Panc1 (cell line): ENCODE measurements around the gene LPP. TPM values are rescaled to one million over a fixed set of nuclear protein-coding genes. Genes with fewer than 3 reads are reported as not detected.

Experiments
- ATAC-seq: fragments of 200-7000 bp; cut with Tn5 transposase; 2 replicates; pipeline ENCODE4 v1.9.1; 2020; ENCODE audit warnings: mild to moderate bottlenecking, moderate library complexity
- BruUV-seq: library from RNA; stranded (reverse); fragments of 400-500 nt; replicated peaks from 2 replicates; lab custom pipeline; 2021; lab: Mats Ljungman, UMichigan
- CTCF ChIA-PET: fragments of 300-600 bp; sonication (Branson Sonifier 250); formaldehyde crosslinking; loops from one replicate; lab custom pipeline; 2022; ENCODE audit warnings: antibody characterized with exemption; lab: Charles Lee
- POLR2A ChIA-PET: fragments of 300-600 bp; sonication (Branson Sonifier 250); formaldehyde crosslinking; loops from one replicate; lab custom pipeline; 2022; ENCODE audit warnings: antibody characterized with exemption; lab: Charles Lee
- DNase-seq: peaks from one replicate; pipeline ENCODE4 v3.0.0-alpha.2; 2010; ENCODE audit warnings: low read depth, low spot score
- H3K27ac ChIP-seq: 2 replicates; pipeline ENCODE4 v1.5.1; 2011; ENCODE audit warnings: mild to moderate bottlenecking, low read length, inconsistent platforms
- H3K27me3 ChIP-seq: fragments of 200-500 bp; sonication (Bioruptor generic); 2 replicates; pipeline ENCODE4 v1.6.0; 2014; ENCODE audit warnings: low read length, inconsistent platforms; ENCODE audit not compliant: control insufficient read depth, insufficient read depth
- H3K36me3 ChIP-seq: fragments of 200-500 bp; sonication (Bioruptor generic); 2 replicates; pipeline ENCODE4 v1.5.1; 2014; ENCODE audit warnings: inconsistent platforms, mild to moderate bottlenecking, low read length, moderate library complexity; ENCODE audit not compliant: control insufficient read depth, insufficient read depth
- H3K4me1 ChIP-seq: 2 replicates; pipeline ENCODE4 v1.5.1; 2011; ENCODE audit warnings: inconsistent platforms, mild to moderate bottlenecking, low read length, moderate library complexity; ENCODE audit not compliant: control insufficient read depth, insufficient read depth
- H3K4me3 ChIP-seq, 2 experiments: 2 replicates each; pipeline ENCODE4 v1.5.1; 2011 to 2012; ENCODE audit warnings: low read depth in 2 of 2, low read length in 2 of 2, mild to moderate bottlenecking in 2 of 2, inconsistent platforms in 1 of 2, moderate library complexity in 1 of 2
- H3K9me3 ChIP-seq: fragments of 200-500 bp; sonication (Bioruptor generic); 2 replicates; pipeline ENCODE4 v1.5.1; 2014; ENCODE audit warnings: low read depth, mild to moderate bottlenecking, inconsistent platforms, low read length, moderate library complexity; ENCODE audit not compliant: control insufficient read depth, insufficient read depth
- POLR2AphosphoS5 ChIP-seq: IDR thresholded peaks from 2 replicates; pipeline ENCODE4 v1.6.1; 2012; ENCODE audit warnings: mild to moderate bottlenecking, low read depth, low read length, moderate library complexity
- SIN3A ChIP-seq: IDR thresholded peaks from 2 replicates; pipeline ENCODE4 v1.6.1; 2012; ENCODE audit warnings: low read depth, mild to moderate bottlenecking, low read length, moderate library complexity, borderline replicate concordance; ENCODE audit not compliant: insufficient read depth
- TCF7L2 ChIP-seq: IDR thresholded peaks from 2 replicates; pipeline ENCODE4 v1.6.1; 2011; ENCODE audit warnings: mild to moderate bottlenecking, low read depth, low read length, inconsistent platforms
- in situ Hi-C: cut with HindIII; loops from 2 replicates; pipeline ENCODE4 v1.10.0; 2016; ENCODE audit warnings: low sequenced_read_pairs, low pct_unique_long_range_greater_than_20kb
- intact Hi-C: fragments of 100-400 bp; cut with micrococcal nuclease; formaldehyde crosslinking; loops from one replicate; pipeline ENCODE4 v1.10.0; 2022; ENCODE audit not compliant: unreplicated experiment
- total RNA-seq: library from RNA; stranded (reverse); gene quantifications from one replicate; pipeline ENCODE4 v1.2.1, GENCODE V29; 2021; ENCODE audit not compliant: unreplicated experiment
- TF ChIP-seq, protein P1 (sequence below): fragments of 450-650 bp; IDR thresholded peaks from 2 replicates; pipeline ENCODE4 v1.5.1; 2017; ENCODE audit warnings: mild to moderate bottlenecking
- TF ChIP-seq, protein P2 (sequence below), 2 experiments: IDR thresholded peaks; 2 replicates each; pipeline ENCODE4 v1.6.1; 2011 to 2012; ENCODE audit warnings: low read depth in 2 of 2, control low read depth in 1 of 2, low read length in 1 of 2, mild to moderate bottlenecking in 1 of 2, moderate library complexity in 1 of 2; ENCODE audit not compliant: insufficient read depth in 1 of 2

Gene LPP
- total RNA-seq, 1 experiment from 2014 or later, result 90.0 TPM

DNA sequence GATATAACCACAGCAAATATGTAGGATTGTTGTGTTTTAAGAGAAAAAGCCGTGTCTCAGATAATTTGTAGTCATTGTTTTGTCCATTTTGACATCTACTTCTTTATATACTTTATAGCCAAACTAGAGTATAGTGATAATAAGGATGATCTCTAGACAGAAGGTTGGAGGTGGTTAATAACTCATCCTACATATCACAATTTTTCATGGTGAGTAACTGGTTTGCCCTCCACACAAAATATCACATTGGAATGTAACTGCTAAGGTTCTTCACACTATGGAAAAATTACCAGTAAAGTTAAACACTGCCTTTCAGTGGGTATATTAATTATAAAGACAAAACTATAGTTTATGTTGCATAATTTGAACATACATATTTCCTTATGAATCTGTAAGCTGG lies 380.7 kb downstream of the LPP start:
- Histone ChIP-seq H3K4me1 (no peaks in the 10 kb centered on the region), H3K27ac (no peak overlapping the region), H3K36me3 (no peaks in the 10 kb centered on the region), H3K27me3 (no peaks in the 10 kb centered on the region), H3K9me3 (no peaks in the 10 kb centered on the region), H3K4me3 (no peak overlapping the region)
- ATAC-seq, result no peak
- TF ChIP-seq TCF7L2 (no peak), SIN3A (no peak), POLR2AphosphoS5 (no peak)
- TF ChIP-seq, protein P1, sequence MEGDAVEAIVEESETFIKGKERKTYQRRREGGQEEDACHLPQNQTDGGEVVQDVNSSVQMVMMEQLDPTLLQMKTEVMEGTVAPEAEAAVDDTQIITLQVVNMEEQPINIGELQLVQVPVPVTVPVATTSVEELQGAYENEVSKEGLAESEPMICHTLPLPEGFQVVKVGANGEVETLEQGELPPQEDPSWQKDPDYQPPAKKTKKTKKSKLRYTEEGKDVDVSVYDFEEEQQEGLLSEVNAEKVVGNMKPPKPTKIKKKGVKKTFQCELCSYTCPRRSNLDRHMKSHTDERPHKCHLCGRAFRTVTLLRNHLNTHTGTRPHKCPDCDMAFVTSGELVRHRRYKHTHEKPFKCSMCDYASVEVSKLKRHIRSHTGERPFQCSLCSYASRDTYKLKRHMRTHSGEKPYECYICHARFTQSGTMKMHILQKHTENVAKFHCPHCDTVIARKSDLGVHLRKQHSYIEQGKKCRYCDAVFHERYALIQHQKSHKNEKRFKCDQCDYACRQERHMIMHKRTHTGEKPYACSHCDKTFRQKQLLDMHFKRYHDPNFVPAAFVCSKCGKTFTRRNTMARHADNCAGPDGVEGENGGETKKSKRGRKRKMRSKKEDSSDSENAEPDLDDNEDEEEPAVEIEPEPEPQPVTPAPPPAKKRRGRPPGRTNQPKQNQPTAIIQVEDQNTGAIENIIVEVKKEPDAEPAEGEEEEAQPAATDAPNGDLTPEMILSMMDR, result no peak
- TF ChIP-seq, protein P2, sequence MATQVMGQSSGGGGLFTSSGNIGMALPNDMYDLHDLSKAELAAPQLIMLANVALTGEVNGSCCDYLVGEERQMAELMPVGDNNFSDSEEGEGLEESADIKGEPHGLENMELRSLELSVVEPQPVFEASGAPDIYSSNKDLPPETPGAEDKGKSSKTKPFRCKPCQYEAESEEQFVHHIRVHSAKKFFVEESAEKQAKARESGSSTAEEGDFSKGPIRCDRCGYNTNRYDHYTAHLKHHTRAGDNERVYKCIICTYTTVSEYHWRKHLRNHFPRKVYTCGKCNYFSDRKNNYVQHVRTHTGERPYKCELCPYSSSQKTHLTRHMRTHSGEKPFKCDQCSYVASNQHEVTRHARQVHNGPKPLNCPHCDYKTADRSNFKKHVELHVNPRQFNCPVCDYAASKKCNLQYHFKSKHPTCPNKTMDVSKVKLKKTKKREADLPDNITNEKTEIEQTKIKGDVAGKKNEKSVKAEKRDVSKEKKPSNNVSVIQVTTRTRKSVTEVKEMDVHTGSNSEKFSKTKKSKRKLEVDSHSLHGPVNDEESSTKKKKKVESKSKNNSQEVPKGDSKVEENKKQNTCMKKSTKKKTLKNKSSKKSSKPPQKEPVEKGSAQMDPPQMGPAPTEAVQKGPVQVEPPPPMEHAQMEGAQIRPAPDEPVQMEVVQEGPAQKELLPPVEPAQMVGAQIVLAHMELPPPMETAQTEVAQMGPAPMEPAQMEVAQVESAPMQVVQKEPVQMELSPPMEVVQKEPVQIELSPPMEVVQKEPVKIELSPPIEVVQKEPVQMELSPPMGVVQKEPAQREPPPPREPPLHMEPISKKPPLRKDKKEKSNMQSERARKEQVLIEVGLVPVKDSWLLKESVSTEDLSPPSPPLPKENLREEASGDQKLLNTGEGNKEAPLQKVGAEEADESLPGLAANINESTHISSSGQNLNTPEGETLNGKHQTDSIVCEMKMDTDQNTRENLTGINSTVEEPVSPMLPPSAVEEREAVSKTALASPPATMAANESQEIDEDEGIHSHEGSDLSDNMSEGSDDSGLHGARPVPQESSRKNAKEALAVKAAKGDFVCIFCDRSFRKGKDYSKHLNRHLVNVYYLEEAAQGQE (IDR thresholded peaks at IDR 0.05; ENCODE audit: insufficient read depth in 1 of 2, low read depth in 2 of 2, low read length in 1 of 2), result no peak
- BruUV-seq, result no TSS peak
- DNase-seq, result no peak
- in situ Hi-C loops, result no loop called here
- intact Hi-C loops, result no loop called here
- CTCF ChIA-PET, result interaction anchor here (0.6 kb wide), 1 partner anchor 367 kb away, joined by 3 read pairs; no protein-coding TSS in a partner anchor
- POLR2A ChIA-PET, result no interaction called here

DNA sequence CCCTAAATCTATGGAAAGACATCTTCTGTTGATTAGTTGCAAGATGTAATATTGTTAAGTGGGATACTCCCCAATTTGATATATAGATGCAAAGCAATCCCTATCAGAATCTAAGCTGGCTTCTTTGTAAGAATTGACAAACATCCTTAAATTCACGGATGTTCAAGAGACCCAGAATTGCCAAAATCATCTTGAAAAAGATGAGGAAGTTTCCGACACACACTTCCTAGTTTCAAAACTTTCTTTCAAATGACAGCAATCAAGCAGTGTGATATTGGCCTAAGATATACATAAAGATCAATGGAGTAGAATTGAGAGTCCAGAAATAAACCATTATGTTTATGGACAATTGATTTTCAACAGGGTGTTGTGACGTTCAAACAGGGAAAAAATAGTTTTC lies 383.6 kb downstream of the LPP start:
- DNase-seq (no peak), ATAC-seq (no peak)
- TF ChIP-seq POLR2AphosphoS5 (no peak), SIN3A (no peak), TCF7L2 (no peak)
- TF ChIP-seq, protein P1, result no peak
- TF ChIP-seq, protein P2 (IDR thresholded peaks at IDR 0.05; ENCODE audit: insufficient read depth in 1 of 2, low read depth in 2 of 2, low read length in 1 of 2), result no peak
- H3K27ac ChIP-seq, result no peak overlapping the region
- H3K36me3 ChIP-seq, result no peaks in the 10 kb centered on the region
- H3K27me3 ChIP-seq, result no peaks in the 10 kb centered on the region
- intact Hi-C loops (no loop called here), in situ Hi-C loops (no loop called here)
- POLR2A ChIA-PET, result no interaction called here
- H3K9me3 ChIP-seq, result no peaks in the 10 kb centered on the region
- BruUV-seq, result no TSS peak
- H3K4me1 ChIP-seq, result no peaks in the 10 kb centered on the region
- CTCF ChIA-PET, result no interaction called here
- no peak overlapping the region for H3K4me3 ChIP-seq
